GM21423 (cell line): ENCODE results near the gene OR2T4.

ENCODE experiments used
- ATAC-seq: cut with Tn5 transposase; IDR thresholded peaks from one replicate; pipeline ENCODE4 v1.9.1; 2021; ENCODE audit warnings: mild to moderate bottlenecking, moderate library complexity; ENCODE audit not compliant: unreplicated experiment

OR2T4 gene

DNA sequence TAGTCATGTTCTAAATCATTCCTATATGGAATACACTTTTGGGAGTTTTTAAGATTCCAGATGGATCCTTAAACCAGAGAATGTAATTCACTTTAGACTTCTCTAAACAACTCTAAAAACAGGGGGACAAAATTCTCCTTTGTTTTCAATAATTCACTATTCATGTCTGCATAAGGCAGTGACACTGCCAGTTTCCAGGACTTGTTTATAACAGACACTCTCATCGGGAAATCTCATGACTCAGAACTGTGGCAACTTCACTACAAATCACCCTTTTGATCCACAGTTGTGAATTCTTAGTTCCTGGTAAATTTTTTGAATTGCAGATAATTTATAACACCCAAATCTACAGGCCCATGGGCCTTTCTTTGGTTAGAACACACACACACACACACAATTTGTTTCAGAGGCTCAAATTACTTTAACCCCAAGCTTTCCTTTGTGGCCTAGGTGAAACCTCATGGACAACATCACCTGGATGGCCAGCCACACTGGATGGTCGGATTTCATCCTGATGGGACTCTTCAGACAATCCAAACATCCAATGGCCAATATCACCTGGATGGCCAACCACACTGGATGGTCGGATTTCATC is at the start of gene OR2T4:
OR2T4 (plus strand) TSS at position 545 of the 595 bp plus-strand sequence; CDS start at position 545, 0 bp downstream.
- ATAC-seq: no peak

DNA sequence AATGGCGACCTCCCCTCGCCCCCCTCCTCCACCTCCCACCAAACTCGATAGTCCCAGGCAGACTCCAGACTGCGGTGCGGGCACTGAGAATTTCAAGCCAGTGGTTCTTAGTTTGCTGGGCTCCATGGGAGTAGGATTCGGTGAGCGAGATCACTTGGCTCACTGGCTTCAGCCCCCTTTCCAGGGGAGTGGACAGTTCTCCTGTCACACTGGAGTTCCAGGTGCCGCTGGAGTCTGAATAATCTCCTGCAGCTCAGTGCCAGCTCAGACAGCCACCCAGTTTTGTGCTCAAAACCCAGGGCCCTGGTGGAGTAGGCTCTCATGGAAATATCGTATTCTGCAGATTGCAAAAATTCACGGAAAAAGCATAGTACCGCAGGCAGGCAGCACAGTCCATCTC is 44.7 kb upstream of the OR2T4 start:
- no peak for ATAC-seq

GRCh38 chr1:248324468-248324867 is 37.0 kb upstream of the OR2T4 start, which contains the start of gene OR2M7:
Gene OR2M7 (minus strand): TSS chr1:248324568. CDS start chr1:248324568, 0 bp downstream.
- no peak for ATAC-seq

DNA sequence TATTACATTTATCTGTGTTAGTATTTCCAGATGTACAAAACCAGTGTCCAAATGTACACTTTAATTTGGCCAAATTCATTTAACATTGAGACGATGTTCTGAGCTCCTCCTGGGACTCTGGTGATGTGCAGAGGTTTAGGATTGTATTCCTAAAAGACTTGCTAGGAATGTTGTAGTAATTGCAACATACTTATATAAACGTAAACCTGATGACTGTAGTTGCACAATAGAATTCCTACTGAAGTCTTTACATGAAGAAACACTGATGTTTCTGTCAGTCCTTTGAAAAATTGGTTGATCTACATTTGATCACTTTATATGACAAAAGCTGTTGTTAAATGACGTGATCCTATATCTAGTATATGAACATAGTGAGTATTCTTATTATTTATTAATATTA is 18.0 kb upstream of the OR2T4 start:
- no peak for ATAC-seq

DNA sequence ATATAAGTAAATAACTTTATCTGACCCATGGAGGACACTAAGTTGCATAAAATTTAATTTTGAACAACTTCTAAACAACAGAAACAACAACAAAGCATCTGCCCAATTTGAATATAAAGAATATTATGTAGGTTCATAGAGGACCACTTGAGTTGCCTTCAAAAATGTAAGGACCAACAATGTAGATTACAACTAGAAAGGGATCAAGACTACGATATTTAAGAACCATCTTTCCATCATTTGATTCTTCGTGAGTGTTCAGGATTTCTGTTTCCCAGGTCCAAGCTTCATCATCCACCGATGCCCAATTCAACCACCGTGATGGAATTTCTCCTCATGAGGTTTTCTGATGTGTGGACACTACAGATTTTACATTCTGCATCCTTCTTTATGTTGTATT is 13.0 kb upstream of the OR2T4 start, which contains the start of gene OR14C36:
OR14C36 (plus strand) TSS at position 301 of the 400 bp plus-strand sequence; CDS start at position 301, 0 bp downstream.
- no peak for ATAC-seq

- no peak for ATAC-seq
These were observed 2.0 kb upstream of the OR2T4 start for GRCh38 chr1:248359415-248359814.

GRCh38 chr1:248366609-248367008 is 5.1 kb downstream of the OR2T4 start:
- no peak for ATAC-seq

DNA sequence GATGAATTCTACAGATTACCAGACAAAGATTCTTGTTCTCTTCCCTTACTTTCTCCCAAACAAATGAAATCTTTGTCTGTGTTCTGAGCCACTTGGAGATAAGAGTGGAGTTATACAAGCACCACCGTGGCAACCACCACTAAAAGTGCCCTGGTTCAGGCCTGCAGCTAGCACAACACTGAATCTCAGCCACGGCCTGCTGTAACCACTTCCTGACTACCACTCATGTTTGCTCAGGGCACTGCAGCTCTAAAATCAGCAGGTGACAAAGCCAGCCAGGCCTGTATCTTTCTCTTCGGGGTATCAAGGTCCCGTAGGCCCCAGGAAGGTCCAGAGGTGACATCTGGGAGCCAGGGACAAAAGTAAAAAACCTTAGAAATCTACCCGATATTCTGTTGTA is 10.9 kb downstream of the OR2T4 start:
- ATAC-seq: no peak

GRCh38 chr1:248373761-248374160 is 12.3 kb downstream of the OR2T4 start:
- no peak for ATAC-seq

DNA sequence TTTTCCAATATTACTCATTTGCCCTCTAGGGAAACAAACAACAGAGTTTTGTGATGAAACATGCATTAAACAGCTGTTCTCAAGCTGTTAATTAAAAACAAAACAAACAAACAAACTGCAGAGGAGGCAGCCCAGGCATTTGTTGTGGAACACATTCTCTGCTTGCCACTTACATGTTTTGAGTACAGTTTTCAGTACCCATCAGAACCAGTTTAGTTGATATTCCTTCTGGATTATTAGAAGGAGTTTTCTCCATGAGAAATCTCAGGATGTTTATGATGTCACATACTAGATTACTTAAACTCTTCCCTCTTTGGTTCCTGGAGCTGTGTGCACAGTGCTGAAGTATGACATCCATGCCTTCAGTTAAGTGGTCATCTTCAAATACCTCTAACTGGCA is 14.0 kb downstream of the OR2T4 start, which contains the start of gene OR2T6:
OR2T6 (plus strand) TSS at position 301 of the 400 bp plus-strand sequence. CDS start 11,863 bp downstream, outside the sequence.
- ATAC-seq: no peak

DNA sequence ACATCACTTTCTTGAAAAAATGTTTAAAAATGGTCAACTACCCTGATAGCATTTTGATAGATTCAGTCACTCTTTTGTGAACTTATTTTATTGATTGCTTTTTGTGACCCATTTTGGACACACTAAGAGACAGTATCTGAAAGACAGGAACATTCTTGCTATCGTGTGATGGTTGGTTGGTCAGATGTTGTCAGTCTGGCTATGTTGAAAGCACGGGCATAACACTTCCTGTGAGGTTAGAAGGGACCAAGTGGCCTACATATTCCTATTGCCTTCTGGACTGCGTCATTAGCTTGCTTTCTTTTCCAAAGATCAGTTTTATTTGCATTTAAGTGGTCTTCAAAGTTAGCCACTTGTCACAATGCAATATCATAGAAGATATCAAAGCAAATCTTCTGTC is 15.5 kb downstream of the OR2T4 start:
- ATAC-seq: no peak

GRCh38 chr1:248380854-248381253 is 19.4 kb downstream of the OR2T4 start:
- no peak for ATAC-seq

DNA sequence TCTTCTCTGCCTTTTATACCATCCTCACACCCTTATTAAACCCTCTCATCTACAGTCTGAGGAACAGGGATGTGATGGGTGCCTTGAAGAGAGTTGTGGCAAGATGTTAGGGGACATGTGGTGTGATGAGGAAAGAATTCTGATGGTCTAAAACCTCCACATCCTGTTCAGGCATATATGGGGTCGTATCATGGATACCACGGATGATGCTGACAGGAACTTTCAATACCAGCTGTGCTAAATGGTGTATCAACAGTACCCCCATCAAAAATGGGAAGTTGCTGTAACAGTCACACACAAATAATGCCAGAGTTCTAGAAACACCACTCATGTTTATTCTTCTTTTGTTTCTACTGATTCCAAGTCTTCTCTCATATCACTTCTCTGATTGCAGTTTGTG is 27.0 kb downstream of the OR2T4 start:
- no peak for ATAC-seq

DNA sequence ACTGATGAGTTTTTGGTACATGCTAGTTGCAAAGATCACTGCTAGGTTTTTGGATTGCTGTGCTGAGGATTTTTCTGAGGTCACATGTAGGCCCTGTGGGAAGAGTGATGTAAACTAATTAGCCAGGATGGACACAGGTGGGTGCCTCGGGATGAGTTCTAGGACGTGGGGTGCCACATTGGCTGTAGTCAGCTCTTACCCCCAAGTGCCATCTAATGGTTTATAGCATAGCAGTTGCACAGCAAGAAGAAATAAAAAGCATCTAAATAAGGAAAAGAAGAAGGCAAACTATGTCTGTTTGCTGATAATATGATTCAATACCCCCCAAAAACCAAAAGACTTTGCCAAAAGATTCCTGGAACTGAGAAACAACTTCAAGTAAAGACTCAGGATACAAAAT is 31.6 kb downstream of the OR2T4 start:
- no peak for ATAC-seq

GRCh38 chr1:248402748-248403147 is 41.3 kb downstream of the OR2T4 start, which contains the start of gene OR2T1:
Gene OR2T1 (plus strand): TSS chr1:248403048. CDS start chr1:248406148, 3,100 bp downstream.
- ATAC-seq: no peak

GRCh38 chr1:248404024-248404423 is 42.6 kb downstream of the OR2T4 start:
- no peak for ATAC-seq

DNA sequence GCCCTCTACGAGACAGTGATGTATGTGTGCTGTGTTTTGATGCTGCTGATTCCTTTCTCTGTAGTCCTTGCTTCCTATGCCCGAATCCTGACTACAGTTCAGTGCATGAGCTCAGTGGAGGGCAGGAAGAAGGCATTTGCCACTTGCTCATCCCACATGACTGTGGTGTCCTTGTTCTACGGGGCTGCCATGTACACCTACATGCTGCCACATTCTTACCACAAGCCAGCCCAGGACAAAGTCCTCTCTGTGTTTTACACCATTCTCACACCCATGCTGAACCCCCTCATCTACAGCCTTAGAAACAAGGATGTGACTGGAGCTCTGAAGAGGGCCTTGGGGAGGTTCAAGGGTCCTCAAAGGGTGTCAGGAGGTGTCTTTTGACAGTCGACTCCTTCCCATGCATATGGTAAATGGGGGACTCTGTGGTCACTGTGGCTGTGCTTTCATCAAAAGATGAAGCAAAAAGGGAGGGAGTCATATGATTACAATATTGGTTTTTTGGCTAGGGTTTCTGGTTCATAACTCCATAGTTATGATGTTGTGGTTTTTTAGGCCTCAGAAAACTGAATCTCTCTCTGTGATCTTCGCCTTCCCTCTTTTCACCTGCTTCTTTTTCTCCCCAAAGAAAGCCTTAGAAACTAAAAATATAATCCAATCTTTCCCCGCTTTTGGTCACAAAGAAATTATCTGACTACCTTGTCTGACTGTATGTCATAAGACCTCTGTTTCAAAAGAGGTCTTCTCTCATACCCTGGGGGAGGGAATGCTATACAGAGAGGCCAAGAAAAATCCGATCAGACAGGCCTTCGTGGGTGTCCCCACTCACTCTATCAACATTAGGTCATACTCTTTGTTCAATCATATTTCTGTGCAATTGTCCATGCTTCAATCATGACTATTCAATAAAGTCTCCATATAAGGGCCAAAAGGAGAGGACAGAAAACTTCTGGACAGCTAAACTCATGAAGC is 45.5 kb downstream of the OR2T4 start:
- no peak for ATAC-seq
